Mucosa of rectum (tissue), 2 donors: Measurements from ENCODE around the gene EPN2.

ENCODE experiments used
- H3K27ac ChIP-seq, 2 donors: one replicate each; pipeline ENCODE4 v1.7.0; 2013; ENCODE audit warnings: inconsistent platforms in 2 of 2, low read depth in 2 of 2, low read length in 2 of 2
- H3K27me3 ChIP-seq, 2 donors: one replicate each; pipeline ENCODE4 v1.7.0; 2013; ENCODE audit warnings: low read length in 2 of 2; ENCODE audit not compliant: control insufficient read depth in 2 of 2, insufficient read depth in 2 of 2
- H3K36me3 ChIP-seq, 2 donors: one replicate each; pipeline ENCODE4 v1.7.0; 2013; ENCODE audit warnings: low read length in 2 of 2; ENCODE audit not compliant: control insufficient read depth in 2 of 2, insufficient read depth in 2 of 2
- H3K4me1 ChIP-seq, 2 donors: one replicate each; pipeline ENCODE4 v1.7.0; 2013; ENCODE audit warnings: low read length in 2 of 2, mild to moderate bottlenecking in 1 of 2; ENCODE audit not compliant: control insufficient read depth in 2 of 2, insufficient read depth in 2 of 2
- H3K4me3 ChIP-seq, 2 donors: one replicate each; pipeline ENCODE4 v1.7.0; 2013; ENCODE audit warnings: low read length in 2 of 2
- H3K9ac ChIP-seq, 2 donors: one replicate each; pipeline ENCODE4 v1.7.0; 2013; ENCODE audit warnings: low read length in 2 of 2, low read depth in 1 of 2, mild to moderate bottlenecking in 1 of 2
- H3K9me3 ChIP-seq, 2 donors: one replicate each; pipeline ENCODE4 v1.7.0; 2013; ENCODE audit warnings: low read length in 2 of 2; ENCODE audit not compliant: control insufficient read depth in 2 of 2
- donor health status: healthy.
- donor health status: Normal muscosa, but diverticular disease.

Gene EPN2

GRCh38 chr17:19292377-19292711 lies 55.2 kb downstream of the EPN2 start:
- Histone ChIP-seq H3K9ac (no peak overlapping the region), H3K27me3 (no peaks in the 10 kb centered on the region), H3K36me3 (peaks cover 0 to 4% of the 10 kb centered on the region in 2 donors), H3K4me1 (peaks cover 0 to 9% of the 10 kb centered on the region in 2 donors), H3K4me3 (no peak overlapping the region), H3K27ac (no peak overlapping the region), H3K9me3 (no peaks in the 10 kb centered on the region)

GRCh38 chr17:19294443-19294842 lies 57.3 kb downstream of the EPN2 start:
- Histone ChIP-seq H3K9ac (no peak overlapping the region), H3K4me1 (peaks cover 3 to 13% of the 10 kb centered on the region in 2 donors), H3K27ac (no peak overlapping the region), H3K9me3 (no peaks in the 10 kb centered on the region), H3K36me3 (no peaks in the 10 kb centered on the region), H3K4me3 (no peak overlapping the region), H3K27me3 (no peaks in the 10 kb centered on the region)

- Histone ChIP-seq H3K9me3 (no peaks in the 10 kb centered on the region), H3K9ac (no peak overlapping the region), H3K27me3 (no peaks in the 10 kb centered on the region), H3K27ac (no peak overlapping the region), H3K4me3 (no peak overlapping the region), H3K4me1 (peaks cover 5 to 7% of the 10 kb centered on the region in 2 donors), H3K36me3 (no peaks in the 10 kb centered on the region)
Measured at GRCh38 chr17:19295473-19296135, 58.4 kb downstream of the EPN2 start.

- H3K27ac ChIP-seq = no peak overlapping the region
- H3K9ac ChIP-seq = no peak overlapping the region
- H3K4me1 ChIP-seq = peaks cover 17 to 20% of the 10 kb centered on the region in 2 donors
- H3K9me3 ChIP-seq = no peaks in the 10 kb centered on the region
- H3K4me3 ChIP-seq = no peak overlapping the region
- no peaks in the 10 kb centered on the region for H3K27me3 ChIP-seq
- H3K36me3 ChIP-seq = no peaks in the 10 kb centered on the region
Measured at GRCh38 chr17:19296786-19297778, 59.9 kb downstream of the EPN2 start.

- H3K27ac ChIP-seq = no peak overlapping the region
- H3K4me1 ChIP-seq = peaks cover 28 to 34% of the 10 kb centered on the region in 2 donors
Measured at GRCh38 chr17:19298569-19299213, 61.5 kb downstream of the EPN2 start.

GRCh38 chr17:19299214-19299747 lies 62.1 kb downstream of the EPN2 start:
- H3K27ac ChIP-seq = no peak overlapping the region
- H3K9me3 ChIP-seq = no peaks in the 10 kb centered on the region
- peaks cover 31 to 38% of the 10 kb centered on the region in 2 donors for H3K4me1 ChIP-seq
- no peaks in the 10 kb centered on the region for H3K27me3 ChIP-seq
- H3K36me3 ChIP-seq = no peaks in the 10 kb centered on the region
- H3K9ac ChIP-seq = no peak overlapping the region
- no peak overlapping the region for H3K4me3 ChIP-seq

More at GRCh38 chr17:19298569-19299213, 61.5 kb downstream of the EPN2 start:
- no peak overlapping the region for H3K9ac ChIP-seq
- no peaks in the 10 kb centered on the region for H3K9me3 ChIP-seq
- H3K36me3 ChIP-seq = no peaks in the 10 kb centered on the region
- H3K27me3 ChIP-seq = no peaks in the 10 kb centered on the region
- H3K4me3 ChIP-seq = no peak overlapping the region

GRCh38 chr17:19299866-19300265 lies 62.7 kb downstream of the EPN2 start:
- no peaks in the 10 kb centered on the region for H3K27me3 ChIP-seq
- no peak overlapping the region for H3K27ac ChIP-seq
- H3K9ac ChIP-seq = no peak overlapping the region
- H3K9me3 ChIP-seq = no peaks in the 10 kb centered on the region
- no peaks in the 10 kb centered on the region for H3K36me3 ChIP-seq
- peaks cover 37 to 44% of the 10 kb centered on the region in 2 donors for H3K4me1 ChIP-seq
- H3K4me3 ChIP-seq = no peak overlapping the region

- Histone ChIP-seq H3K4me1 (peaks cover 44 to 52% of the 10 kb centered on the region in 2 donors), H3K4me3 (no peak overlapping the region), H3K27ac (peak overlapping the region; percentile 59 to 69), H3K9me3 (no peaks in the 10 kb centered on the region), H3K9ac (peak overlapping the region in 1 of 2 donors; percentile 21), H3K36me3 (no peaks in the 10 kb centered on the region), H3K27me3 (no peaks in the 10 kb centered on the region)
Measured at GRCh38 chr17:19301274-19301951, 64.2 kb downstream of the EPN2 start.

GRCh38 chr17:19301973-19302372 lies 64.8 kb downstream of the EPN2 start:
- H3K27ac ChIP-seq = peak overlapping the region; percentile 59 to 61
- H3K9ac ChIP-seq = peak overlapping the region in 1 of 2 donors; percentile 21

More at GRCh38 chr17:19301973-19302372, 64.8 kb downstream of the EPN2 start:
- Histone ChIP-seq H3K36me3 (no peaks in the 10 kb centered on the region), H3K4me1 (peaks cover 49 to 55% of the 10 kb centered on the region in 2 donors), H3K9me3 (no peaks in the 10 kb centered on the region), H3K4me3 (no peak overlapping the region), H3K27me3 (no peaks in the 10 kb centered on the region)
